HepG2 (cell line): Measurements from ENCODE around the gene BCAT1.

Experiments used
- FOXA1 ChIP-seq, 2 experiments: fragments of 450-650 bp in 1 of 2; sonication (generic) in 1 of 2; formaldehyde crosslinking in 1 of 2; IDR thresholded peaks; 2 replicates each; pipeline versions ENCODE4 v1.4.0 to v1.6.1; 2016 to 2020; ENCODE audit warnings: missing genetic modification reagents in 1 of 2
- KAT8 ChIP-seq: IDR thresholded peaks from 2 replicates; pipeline ENCODE4 v1.6.1; 2016; ENCODE audit warnings: missing genetic modification reagents, missing compliant biosample characterization
- KDM5A ChIP-seq: fragments of 200-600 bp; sonication (generic); IDR thresholded peaks from 2 replicates; pipeline ENCODE4 v1.7.0; 2018; ENCODE audit warnings: antibody characterized with exemption, mild to moderate bottlenecking, low read length, borderline replicate concordance
- KLF15 ChIP-seq: sonication (generic); formaldehyde crosslinking; IDR thresholded peaks from 2 replicates; pipeline ENCODE4 v1.8.1; 2023; ENCODE audit warnings: borderline replicate concordance, mild to moderate bottlenecking, inconsistent platforms, missing genetic modification reagents, mixed read lengths
- MEIS1 ChIP-seq: sonication (generic); formaldehyde crosslinking; IDR thresholded peaks from 2 replicates; pipeline ENCODE4 v1.9.0; 2021; ENCODE audit warnings: mild to moderate bottlenecking, missing genetic modification reagents, moderate library complexity, borderline replicate concordance
- NFATC3 ChIP-seq: sonication (generic); formaldehyde crosslinking; IDR thresholded peaks from 2 replicates; pipeline ENCODE4 v1.5.1; 2020; ENCODE audit warnings: mild to moderate bottlenecking, missing genetic modification reagents
- NR2C2 ChIP-seq: sonication (generic); formaldehyde crosslinking; IDR thresholded peaks from 2 replicates; pipeline ENCODE4 v1.4.0; 2020; ENCODE audit warnings: missing genetic modification reagents, mild to moderate bottlenecking, moderate library complexity, borderline replicate concordance
- PCBP2 ChIP-seq: fragments of 200-400 bp; formaldehyde crosslinking; optimal IDR thresholded peaks from 2 replicates; pipeline ENCODE3; 2018; ENCODE audit warnings: low read length, low read depth; ENCODE audit not compliant: poor library complexity, severe bottlenecking
- PHF8 ChIP-seq: sonication (generic); formaldehyde crosslinking; IDR thresholded peaks from 2 replicates; pipeline ENCODE4 v1.5.0; 2020; ENCODE audit warnings: missing genetic modification reagents
- SIX1 ChIP-seq: sonication (generic); formaldehyde crosslinking; IDR thresholded peaks from 2 replicates; pipeline ENCODE4 v1.4.0; 2020; ENCODE audit warnings: missing genetic modification reagents, borderline replicate concordance
- TOPORS ChIP-seq: sonication (generic); formaldehyde crosslinking; IDR thresholded peaks from 2 replicates; pipeline ENCODE4 v1.8.0; 2023; ENCODE audit warnings: mild to moderate bottlenecking, missing genetic modification reagents
- ZNF660 ChIP-seq: sonication (generic); formaldehyde crosslinking; IDR thresholded peaks from 2 replicates; pipeline ENCODE4 v1.5.1; 2020; ENCODE audit warnings: mild to moderate bottlenecking, low read depth, missing genetic modification reagents, borderline replicate concordance
- TF ChIP-seq, protein P1 (sequence below): sonication (generic); formaldehyde crosslinking; IDR thresholded peaks from 2 replicates; pipeline ENCODE4 v1.4.0; 2020; ENCODE audit warnings: missing genetic modification reagents
- TF ChIP-seq, protein P2 (sequence below), 2 experiments: sonication (generic) in 1 of 2; formaldehyde crosslinking in 1 of 2; IDR thresholded peaks; 2 replicates each; pipeline versions ENCODE4 v1.5.1 to v1.6.1; 2011 to 2020; ENCODE audit warnings: borderline replicate concordance in 1 of 2, low read depth in 1 of 2, low read length in 1 of 2, mild to moderate bottlenecking in 1 of 2, missing genetic modification reagents in 1 of 2, moderate library complexity in 1 of 2

DNA sequence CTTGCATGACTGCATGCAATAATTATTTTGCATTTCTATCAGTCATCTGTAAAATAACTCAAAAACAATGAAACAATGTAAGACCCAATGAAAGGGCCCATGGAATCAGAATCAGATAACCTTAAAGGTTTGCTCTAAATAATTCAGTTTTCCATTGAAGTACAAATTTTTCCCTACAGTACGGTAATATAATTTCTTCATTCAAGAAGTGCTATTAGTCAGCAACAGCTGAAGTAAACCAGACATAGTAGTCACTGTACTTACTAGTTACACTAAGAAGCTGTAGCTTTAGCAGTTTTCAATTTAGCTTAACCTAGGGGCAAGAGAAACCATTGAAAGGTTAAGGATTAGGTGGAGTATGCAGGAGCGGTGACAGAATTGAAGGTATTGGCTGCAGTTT lies 43.5 kb downstream of the BCAT1 start:
- no peak for TF ChIP-seq NFATC3 (CRISPR knock-in tag)
- no peak for TF ChIP-seq SIX1 (CRISPR knock-in tag)
- TF ChIP-seq TOPORS (CRISPR knock-in tag) = no peak
- TF ChIP-seq NR2C2 (CRISPR knock-in tag) = no peak
- TF ChIP-seq, protein P1, sequence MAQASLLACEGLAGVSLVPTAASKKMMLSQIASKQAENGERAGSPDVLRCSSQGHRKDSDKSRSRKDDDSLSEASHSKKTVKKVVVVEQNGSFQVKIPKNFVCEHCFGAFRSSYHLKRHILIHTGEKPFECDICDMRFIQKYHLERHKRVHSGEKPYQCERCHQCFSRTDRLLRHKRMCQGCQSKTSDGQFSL (CRISPR knock-in tag) = no peak
- TF ChIP-seq KLF15 = no peak
- TF ChIP-seq KDM5A = no peak
- TF ChIP-seq FOXA1 (IDR thresholded peaks at IDR 0.05) = no peak
- TF ChIP-seq FOXA1 (CRISPR knock-in tag; IDR thresholded peaks at IDR 0.05) = no peak
- TF ChIP-seq PHF8 (CRISPR knock-in tag) = no peak
- TF ChIP-seq, protein P2, sequence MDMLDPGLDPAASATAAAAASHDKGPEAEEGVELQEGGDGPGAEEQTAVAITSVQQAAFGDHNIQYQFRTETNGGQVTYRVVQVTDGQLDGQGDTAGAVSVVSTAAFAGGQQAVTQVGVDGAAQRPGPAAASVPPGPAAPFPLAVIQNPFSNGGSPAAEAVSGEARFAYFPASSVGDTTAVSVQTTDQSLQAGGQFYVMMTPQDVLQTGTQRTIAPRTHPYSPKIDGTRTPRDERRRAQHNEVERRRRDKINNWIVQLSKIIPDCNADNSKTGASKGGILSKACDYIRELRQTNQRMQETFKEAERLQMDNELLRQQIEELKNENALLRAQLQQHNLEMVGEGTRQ (IDR thresholded peaks at IDR 0.05; ENCODE audit: low read depth, low read length) = no peak
- TF ChIP-seq, protein P2 (CRISPR knock-in tag; IDR thresholded peaks at IDR 0.05; ENCODE audit: borderline replicate concordance) = no peak
- no peak for TF ChIP-seq KAT8
- no peak for TF ChIP-seq PCBP2
- no peak for TF ChIP-seq ZNF660
- TF ChIP-seq MEIS1 (CRISPR knock-in tag) = no peak
